ENCODE results near the gene PRDM13.
A peak's percentile ranks its signal among the peaks of the same experiment; 100 is the strongest.
"Not testable (repeated sequence)": the region's sequence is repeated elsewhere in the genome, so short reads cannot be mapped to it uniquely, and the experiment has no call there.

PRDM13 gene

GRCh38 chr6:99606656-99607415 is at the start of gene PRDM13:
PRDM13 (plus strand) TSS chr6:99606833; CDS start chr6:99607035, 202 bp downstream.
- DNase-seq, result peak; percentile 23 to 62

DNA sequence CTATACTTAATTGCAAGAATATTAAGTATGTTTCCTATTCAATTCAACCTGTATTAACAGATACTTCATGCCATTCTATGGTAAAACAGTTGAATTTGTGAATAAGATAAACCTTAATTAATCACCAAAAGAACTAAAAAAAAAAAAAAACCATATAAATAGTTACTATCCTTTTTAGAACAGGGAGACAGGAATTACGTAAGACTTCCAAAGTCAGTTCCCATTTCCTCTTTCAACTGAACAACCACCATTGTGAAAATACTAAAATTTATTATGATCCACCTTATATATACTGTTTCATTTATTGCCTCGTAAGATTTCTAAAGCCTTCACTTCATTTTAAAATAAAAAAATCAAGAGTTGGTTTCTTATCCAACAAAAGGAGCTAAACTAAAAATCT is 47.6 kb upstream of the PRDM13 start:
- DNase-seq, result no peak

- no peak for DNase-seq
These were observed 46.0 kb upstream of the PRDM13 start for GRCh38 chr6:99560668-99561067.

- no peak for DNase-seq
These were observed 43.4 kb upstream of the PRDM13 start for GRCh38 chr6:99563056-99563723.

GRCh38 chr6:99568103-99568933 is 38.3 kb upstream of the PRDM13 start, which contains the start of gene CCNC:
CCNC (minus strand) TSS chr6:99568660; CDS start chr6:99568527, 133 bp downstream.
- DNase-seq, result peak; percentile 95 to 99

DNA sequence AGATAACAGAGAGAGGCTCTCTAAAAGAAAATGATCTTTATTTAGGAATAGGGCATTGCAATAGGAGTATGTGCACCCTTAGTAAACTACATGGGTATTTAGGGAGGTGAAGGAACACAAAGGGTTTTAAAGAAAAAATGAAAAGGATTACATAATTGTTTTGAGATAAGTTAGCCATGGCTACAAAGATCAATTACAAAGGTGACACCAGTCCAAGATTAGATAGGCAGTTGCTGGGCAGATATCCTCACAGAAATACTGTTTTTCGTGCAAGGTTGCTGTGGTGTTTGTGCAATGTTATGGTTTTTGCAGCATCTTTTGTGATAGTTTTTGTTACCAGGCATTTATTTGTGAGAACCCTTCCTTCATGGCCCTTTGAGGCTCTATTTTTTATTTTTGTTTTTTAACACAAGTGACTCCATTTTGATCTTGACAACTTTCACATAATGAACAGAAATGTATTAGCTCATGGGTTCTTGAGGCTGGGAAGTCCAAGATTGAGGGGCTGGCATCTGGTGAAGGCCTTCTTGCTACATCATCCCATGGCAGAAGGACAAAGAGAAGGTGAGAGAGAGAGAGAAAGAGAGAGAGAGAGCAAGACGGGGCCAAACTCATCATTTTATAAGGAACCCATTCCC is 32.5 kb upstream of the PRDM13 start:
- DNase-seq, result no peak

DNA sequence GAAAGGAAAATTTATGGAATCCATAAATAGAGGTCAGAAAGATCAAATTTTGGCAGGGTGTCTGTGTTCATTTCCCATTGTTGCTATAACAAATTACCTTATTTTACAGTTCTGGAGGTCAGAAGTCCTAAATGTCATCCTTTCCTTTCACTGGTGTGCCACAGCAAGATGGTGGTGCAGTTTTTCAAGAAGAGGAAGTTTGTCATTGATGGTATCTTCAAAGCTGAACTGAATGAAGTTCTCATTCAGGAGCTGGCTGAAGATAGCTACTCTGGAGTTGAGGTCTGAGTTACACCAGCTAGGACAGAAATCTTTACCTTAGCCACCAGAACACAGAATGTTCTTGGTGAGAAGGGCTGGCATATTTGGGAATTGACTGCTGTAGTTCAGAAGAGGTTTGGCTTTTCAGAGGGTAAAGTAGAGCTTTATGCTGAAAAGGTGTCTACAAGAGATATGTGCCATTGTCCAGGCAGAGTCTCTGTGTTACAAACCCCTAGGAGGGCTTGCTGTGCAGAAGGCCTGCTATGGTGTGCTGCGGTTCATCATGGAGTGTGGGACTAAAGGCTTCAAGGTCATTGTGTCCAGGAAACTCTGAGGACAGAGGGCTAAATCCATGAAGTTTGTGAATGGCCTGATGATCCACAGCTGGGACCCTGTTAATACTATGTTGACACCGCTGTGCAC is 30.9 kb upstream of the PRDM13 start:
- no peak for DNase-seq

DNA sequence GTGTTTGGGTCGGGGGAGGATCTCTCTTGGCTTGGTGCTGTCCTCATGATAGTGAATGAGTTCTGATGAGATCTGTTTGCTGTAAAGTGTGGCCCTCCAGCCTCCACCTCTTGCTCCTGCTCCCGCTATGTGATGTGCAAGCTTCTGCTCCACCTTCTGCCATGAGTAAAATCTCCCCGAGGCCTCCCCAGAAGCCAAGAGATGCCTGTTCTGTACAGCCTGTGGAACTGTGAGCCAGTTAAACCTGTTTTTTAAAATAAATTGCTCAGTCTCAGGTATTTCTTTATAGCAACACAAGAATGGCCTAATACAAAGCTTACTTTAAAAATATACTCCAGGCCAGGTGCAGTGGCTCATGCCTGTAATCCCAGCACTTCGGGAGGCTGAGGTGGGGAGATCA is 26.9 kb upstream of the PRDM13 start:
- DNase-seq, result no peak

GRCh38 chr6:99587792-99588191 is 18.8 kb upstream of the PRDM13 start:
- DNase-seq, result no peak

- DNase-seq, result peak; percentile 83 to 94
These were observed 17.9 kb upstream of the PRDM13 start for GRCh38 chr6:99588618-99589289.

- peak; percentile 20 to 56 for DNase-seq
These were observed 17.4 kb upstream of the PRDM13 start for GRCh38 chr6:99589290-99589672.

DNA sequence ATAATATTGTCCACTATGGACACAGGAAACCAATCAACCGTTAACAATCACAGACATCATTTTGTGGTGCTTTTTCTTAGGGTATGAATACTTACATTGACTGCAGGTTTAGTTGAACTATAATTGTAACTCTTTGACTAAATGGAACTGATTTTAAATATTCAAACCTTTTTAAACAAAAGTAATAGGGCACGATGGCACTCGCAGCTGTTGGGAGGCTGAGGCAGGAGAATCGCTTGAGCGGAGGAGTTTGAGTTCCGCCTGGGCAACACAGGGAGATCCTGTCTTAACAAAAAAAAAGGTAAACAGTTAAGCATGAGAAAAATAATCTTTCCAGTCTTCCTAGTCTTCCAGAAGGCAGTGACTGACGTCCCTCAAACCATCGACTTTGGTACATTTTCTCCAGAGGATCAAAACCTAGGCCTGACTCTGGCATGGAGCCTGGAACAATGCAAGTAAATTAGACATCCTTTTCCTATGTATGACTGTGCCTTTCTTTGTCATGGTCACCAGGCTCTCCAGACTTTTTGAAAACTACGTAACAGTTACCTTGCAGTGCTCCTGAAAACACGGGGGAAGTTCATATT is 16.6 kb upstream of the PRDM13 start:
- no peak for DNase-seq

DNA sequence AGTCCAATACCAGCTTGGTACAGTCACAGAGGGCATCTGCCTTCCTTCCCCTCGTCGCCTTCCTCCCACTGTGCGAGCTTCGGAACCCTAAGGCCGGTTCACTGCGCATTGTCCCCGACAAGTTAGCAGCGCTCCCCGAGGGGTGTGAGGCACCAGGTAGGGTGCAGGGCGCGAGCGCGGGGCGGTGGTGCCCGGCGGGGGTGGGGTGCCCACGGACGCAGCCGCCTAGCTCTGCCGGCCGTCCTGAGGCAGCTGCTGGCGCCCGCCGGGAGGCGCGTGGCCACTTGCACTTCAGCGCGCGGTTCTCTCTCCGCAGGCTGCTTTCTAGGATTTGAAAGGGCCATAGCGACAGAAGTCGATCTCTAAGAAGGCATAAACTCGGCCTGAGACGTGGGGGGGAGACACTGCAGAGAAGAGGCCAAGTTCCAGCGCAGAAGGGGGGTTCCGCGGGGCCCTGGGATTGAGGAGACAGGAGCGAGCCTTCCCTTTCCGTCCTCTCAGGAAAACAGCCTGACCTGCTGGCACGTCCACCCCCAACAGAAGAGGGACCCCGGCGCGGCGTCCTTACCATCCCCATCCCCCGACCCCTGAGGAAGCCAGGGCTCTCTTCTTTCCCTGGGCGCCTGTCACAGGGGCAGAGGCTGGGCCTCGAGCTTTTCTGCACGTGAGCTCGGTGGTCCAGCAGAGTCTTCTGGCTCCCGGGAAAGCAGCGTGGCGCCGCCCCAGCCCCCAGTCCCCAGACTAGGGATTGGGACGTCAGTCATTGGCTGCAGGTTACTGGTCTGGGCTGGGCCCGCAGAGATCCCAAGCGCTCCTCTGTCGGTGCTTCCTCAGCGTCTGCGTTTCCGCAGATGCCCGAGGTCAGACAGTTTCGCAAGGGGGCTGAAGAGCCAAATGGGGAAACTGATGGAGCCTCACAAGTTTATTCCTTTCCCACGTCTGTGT is 15.6 kb upstream of the PRDM13 start:
- peak; percentile 38 to 68 for DNase-seq

DNA sequence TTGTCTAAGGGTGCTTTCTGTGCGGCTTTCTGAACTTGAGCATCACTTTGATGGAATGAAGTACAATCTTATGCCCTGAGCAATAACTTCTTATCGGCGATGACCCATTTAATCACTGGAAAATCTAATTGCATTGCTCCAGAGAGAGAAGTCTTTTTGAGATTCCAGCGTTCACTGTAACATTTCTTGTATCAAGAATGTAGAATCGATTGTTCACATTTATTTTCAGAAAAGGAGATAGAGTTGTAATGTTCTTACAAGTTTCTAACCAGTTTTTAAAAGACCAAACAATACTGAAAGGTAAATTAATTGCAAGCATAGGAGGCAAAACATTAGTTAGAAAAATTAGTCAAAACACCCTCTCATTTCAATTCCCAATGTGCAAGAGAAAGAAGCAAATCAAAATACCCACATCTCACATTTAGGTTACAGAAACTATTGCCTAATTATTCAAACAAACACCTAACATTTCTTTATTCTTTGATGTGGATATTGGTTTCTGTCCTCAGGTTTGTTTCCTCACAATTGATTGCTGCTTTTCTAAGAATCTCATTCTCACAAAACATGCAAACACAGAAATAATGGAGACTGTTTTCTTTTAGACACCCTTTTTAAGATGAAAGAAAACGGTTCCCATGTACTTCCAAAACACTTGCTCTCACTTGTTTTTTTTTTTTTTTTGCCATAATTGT is 14.8 kb upstream of the PRDM13 start:
- DNase-seq, result no peak

DNA sequence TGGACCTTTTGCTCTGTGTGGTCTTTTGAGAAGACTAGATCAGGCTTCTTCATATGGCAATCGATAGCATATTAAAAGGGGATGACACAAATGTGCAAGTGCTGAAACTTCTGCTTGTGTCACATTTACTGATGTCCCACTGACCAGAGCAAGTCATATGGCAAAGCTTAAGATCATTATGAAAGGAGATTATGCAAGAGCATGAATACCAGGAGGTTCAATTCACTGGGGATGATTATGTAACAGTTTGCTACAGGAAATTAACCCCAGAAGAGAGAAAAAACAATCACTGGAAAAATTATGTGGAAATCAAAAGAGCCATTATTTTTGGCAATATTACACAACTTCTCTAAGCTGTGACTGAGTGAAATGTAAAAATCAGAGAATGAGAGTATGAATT is 13.7 kb upstream of the PRDM13 start:
- peak in 1 of 2 experiments; percentile 32 for DNase-seq

DNA sequence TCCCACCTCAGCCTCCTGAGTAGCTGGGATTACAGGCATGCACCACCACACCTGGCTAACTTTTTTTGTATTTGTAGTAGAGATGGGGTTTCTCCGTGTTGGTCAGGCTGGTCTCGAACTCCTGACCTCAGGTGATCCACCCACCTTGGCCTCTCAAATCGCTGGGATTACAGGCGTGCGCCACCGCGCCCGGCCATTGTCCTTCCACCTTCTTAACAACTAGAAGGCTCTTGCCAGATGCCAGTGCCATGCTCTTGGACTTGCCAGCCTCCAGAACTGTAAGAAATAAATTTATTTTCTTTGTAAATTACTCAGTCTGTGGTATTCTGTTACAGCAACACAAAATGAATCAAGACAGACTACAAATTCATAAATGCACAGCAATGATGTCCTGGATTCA is 11.9 kb upstream of the PRDM13 start:
- not testable (repeated sequence) for DNase-seq

GRCh38 chr6:99602520-99603420 is 3.9 kb upstream of the PRDM13 start:
- peak; percentile 11 to 65 for DNase-seq

DNA sequence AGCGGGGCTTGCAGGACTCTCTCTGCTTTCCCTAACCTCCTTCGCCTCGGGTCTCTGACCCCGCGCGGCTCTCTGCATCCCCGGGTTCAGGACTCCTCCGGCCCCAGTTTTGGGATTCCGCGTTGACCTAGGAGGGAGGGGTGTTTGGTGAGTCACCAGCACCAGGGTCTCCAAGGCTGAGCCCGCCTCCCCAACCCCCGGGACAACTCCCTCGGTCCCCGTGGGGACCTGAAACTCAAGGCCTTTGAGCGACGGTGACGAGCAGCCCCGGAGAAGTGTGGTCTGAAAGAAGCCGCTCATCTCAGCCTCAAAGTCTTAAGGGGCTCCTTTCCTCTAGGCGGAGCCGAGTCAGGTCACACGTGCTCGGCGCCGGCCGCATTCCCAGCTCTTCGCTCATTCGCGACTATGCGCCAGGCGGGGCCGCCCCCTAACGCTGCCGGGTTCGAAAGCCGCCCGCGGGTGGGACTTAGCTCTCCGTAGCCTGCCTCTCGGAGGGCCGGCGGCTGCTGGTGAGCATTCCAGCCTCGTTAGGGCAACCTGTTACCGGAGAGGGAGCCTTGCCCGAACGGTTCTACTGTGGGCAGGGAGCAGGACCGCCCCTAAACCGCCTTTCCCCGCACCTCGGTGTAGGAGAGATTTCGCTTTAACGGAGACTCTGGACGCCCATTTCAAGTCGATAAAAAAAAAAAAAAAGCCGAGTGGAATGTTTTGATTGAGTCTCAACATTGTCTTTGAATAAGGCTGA is 3.0 kb upstream of the PRDM13 start:
- DNase-seq, result peak; percentile 68 to 83
